ENCODE data around the gene ZNF710. TPM values are rescaled to one million over a fixed set of nuclear protein-coding genes. Genes with fewer than 3 reads are reported as not detected.
A peak's percentile ranks its signal among the peaks of the same experiment; 100 is the strongest.

ZNF710 gene
- total and polyA plus RNA-seq, 2 of the 13 experiments (the other 11 are each of a cell fraction or from before 2014, with no cell fraction given) = 4.7 to 20.6 TPM

DNA sequence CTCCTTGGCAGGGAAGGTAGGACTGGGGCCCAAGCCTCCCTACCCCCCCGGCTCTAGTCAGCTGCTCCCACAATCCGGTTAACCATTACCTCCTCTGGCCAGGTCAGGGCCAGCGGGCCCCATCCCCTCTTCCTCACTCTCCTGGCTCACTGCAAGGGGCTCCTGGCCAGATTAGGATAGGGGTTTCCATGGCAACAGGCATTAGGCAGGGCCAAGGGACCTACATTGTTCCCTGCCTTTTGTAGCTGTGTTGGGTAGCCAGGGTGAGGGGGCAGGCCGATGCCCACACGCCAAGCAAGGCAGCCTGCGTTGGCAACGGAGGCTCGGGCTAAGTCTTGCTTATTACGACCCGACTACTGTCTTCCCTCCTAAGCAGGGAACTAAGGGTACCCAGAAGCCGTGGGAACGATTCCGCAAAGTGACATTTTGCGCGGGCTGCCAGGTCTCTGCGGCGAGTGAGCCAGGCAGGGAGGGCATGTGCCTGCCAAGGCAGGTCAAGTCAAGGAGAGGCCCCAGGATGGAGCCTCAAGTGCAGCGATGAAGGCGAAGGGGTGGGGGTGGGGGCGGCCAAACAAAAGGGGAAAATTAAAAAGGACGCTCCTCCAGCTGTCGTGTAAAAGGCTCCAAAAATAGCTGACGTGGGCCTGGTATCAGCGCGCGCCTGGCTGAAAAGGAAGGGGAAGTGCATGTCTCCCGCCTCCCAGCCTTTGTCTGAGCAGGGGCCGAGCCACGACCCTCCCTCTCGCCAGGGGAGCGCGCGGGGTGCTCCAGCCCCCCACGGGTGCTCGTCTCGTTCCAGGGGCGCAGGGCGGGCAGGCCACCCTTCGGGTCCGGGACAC is 100.2 kb downstream of the ZNF710 start (continued):
- TF ChIP-seq, protein P1, sequence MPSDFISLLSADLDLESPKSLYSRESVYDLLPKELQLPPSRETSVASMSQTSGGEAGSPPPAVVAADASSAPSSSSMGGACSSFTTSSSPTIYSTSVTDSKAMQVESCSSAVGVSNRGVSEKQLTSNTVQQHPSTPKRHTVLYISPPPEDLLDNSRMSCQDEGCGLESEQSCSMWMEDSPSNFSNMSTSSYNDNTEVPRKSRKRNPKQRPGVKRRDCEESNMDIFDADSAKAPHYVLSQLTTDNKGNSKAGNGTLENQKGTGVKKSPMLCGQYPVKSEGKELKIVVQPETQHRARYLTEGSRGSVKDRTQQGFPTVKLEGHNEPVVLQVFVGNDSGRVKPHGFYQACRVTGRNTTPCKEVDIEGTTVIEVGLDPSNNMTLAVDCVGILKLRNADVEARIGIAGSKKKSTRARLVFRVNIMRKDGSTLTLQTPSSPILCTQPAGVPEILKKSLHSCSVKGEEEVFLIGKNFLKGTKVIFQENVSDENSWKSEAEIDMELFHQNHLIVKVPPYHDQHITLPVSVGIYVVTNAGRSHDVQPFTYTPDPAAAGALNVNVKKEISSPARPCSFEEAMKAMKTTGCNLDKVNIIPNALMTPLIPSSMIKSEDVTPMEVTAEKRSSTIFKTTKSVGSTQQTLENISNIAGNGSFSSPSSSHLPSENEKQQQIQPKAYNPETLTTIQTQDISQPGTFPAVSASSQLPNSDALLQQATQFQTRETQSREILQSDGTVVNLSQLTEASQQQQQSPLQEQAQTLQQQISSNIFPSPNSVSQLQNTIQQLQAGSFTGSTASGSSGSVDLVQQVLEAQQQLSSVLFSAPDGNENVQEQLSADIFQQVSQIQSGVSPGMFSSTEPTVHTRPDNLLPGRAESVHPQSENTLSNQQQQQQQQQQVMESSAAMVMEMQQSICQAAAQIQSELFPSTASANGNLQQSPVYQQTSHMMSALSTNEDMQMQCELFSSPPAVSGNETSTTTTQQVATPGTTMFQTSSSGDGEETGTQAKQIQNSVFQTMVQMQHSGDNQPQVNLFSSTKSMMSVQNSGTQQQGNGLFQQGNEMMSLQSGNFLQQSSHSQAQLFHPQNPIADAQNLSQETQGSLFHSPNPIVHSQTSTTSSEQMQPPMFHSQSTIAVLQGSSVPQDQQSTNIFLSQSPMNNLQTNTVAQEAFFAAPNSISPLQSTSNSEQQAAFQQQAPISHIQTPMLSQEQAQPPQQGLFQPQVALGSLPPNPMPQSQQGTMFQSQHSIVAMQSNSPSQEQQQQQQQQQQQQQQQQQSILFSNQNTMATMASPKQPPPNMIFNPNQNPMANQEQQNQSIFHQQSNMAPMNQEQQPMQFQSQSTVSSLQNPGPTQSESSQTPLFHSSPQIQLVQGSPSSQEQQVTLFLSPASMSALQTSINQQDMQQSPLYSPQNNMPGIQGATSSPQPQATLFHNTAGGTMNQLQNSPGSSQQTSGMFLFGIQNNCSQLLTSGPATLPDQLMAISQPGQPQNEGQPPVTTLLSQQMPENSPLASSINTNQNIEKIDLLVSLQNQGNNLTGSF (CRISPR knock-in tag; IDR thresholded peaks at IDR 0.05) = no peak
- TF ChIP-seq ZNF619 (CRISPR knock-in tag; IDR thresholded peaks at IDR 0.05) = no peak
- TF ChIP-seq, protein P2, sequence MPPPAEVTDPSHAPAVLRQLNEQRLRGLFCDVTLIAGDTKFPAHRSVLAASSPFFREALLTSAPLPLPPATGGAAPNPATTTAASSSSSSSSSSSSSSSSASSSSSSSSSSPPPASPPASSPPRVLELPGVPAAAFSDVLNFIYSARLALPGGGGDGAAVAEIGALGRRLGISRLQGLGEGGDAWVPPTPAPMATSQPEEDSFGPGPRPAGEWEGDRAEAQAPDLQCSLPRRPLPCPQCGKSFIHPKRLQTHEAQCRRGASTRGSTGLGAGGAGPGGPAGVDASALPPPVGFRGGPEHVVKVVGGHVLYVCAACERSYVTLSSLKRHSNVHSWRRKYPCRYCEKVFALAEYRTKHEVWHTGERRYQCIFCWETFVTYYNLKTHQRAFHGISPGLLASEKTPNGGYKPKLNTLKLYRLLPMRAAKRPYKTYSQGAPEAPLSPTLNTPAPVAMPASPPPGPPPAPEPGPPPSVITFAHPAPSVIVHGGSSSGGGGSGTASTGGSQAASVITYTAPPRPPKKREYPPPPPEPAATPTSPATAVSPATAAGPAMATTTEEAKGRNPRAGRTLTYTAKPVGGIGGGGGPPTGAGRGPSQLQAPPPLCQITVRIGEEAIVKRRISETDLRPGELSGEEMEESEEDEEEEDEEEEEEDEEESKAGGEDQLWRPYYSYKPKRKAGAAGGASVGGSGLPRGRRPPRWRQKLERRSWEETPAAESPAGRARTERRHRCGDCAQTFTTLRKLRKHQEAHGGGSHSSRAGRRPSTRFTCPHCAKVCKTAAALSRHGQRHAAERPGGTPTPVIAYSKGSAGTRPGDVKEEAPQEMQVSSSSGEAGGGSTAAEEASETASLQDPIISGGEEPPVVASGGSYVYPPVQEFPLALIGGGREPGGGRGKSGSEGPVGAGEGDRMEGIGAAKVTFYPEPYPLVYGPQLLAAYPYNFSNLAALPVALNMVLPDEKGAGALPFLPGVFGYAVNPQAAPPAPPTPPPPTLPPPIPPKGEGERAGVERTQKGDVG (CRISPR knock-in tag; IDR thresholded peaks at IDR 0.05; ENCODE audit: borderline replicate concordance) = no peak
- no peak for TF ChIP-seq U2AF2 (IDR thresholded peaks at IDR 0.05; ENCODE audit: low read depth, low read length)
- no peak for TF ChIP-seq BORCS8-MEF2B (CRISPR knock-in tag; IDR thresholded peaks at IDR 0.05)
- no peak for TF ChIP-seq ZNF10 (CRISPR knock-in tag; IDR thresholded peaks at IDR 0.05; ENCODE audit: borderline replicate concordance, low read depth)
- peak; percentile 15; the same call in 1 of the 2 replicates for TF ChIP-seq ELF3 (CRISPR knock-in tag; IDR thresholded peaks at IDR 0.05)
- TF ChIP-seq SALL1 (CRISPR knock-in tag; IDR thresholded peaks at IDR 0.05) = peak; percentile 10; the same call in 1 of the 2 replicates
- TF ChIP-seq CBX2 (IDR thresholded peaks at IDR 0.05; ENCODE audit: low read depth, low read length) = no peak
- TF ChIP-seq CBX2 (CRISPR knock-in tag; IDR thresholded peaks at IDR 0.05; ENCODE audit: low read depth) = no peak
- no peak for TF ChIP-seq ZFY (CRISPR knock-in tag; IDR thresholded peaks at IDR 0.05)
- TF ChIP-seq RELA (CRISPR knock-in tag; IDR thresholded peaks at IDR 0.05) = no peak
- TF ChIP-seq ZNF354B (CRISPR knock-in tag; IDR thresholded peaks at IDR 0.05) = no peak
- TF ChIP-seq NFYB (CRISPR knock-in tag; IDR thresholded peaks at IDR 0.05) = no peak
- no peak for TF ChIP-seq ZNF337 (CRISPR knock-in tag; IDR thresholded peaks at IDR 0.05; ENCODE audit: borderline replicate concordance, low read depth)
- TF ChIP-seq, protein P3, sequence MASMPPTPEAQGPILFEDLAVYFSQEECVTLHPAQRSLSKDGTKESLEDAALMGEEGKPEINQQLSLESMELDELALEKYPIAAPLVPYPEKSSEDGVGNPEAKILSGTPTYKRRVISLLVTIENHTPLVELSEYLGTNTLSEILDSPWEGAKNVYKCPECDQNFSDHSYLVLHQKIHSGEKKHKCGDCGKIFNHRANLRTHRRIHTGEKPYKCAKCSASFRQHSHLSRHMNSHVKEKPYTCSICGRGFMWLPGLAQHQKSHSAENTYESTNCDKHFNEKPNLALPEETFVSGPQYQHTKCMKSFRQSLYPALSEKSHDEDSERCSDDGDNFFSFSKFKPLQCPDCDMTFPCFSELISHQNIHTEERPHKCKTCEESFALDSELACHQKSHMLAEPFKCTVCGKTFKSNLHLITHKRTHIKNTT (CRISPR knock-in tag; IDR thresholded peaks at IDR 0.05) = no peak
- TF ChIP-seq ZFP62 (CRISPR knock-in tag; IDR thresholded peaks at IDR 0.05) = no peak
- TF ChIP-seq, protein P4, sequence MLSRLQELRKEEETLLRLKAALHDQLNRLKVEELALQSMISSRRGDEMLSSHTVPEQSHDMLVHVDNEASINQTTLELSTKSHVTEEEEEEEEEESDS (CRISPR knock-in tag; IDR thresholded peaks at IDR 0.05; ENCODE audit: borderline replicate concordance) = no peak
- TF ChIP-seq SETDB1 (CRISPR knock-in tag; IDR thresholded peaks at IDR 0.05; ENCODE audit: borderline replicate concordance) = no peak
- no peak for TF ChIP-seq ZNF367 (CRISPR knock-in tag; IDR thresholded peaks at IDR 0.05; ENCODE audit: borderline replicate concordance)

Data from HepG2 (cell line).